Stimulated activated CD4-positive, alpha-beta T cell treated with anti-CD3 and anti-CD28 coated beads, Interleukin-4, amount 100 ng/mL, for 4 hours (primary cell): Measurements from ENCODE around the gene TAS2R8.
"Not testable (repeated sequence)": the region's sequence is repeated elsewhere in the genome, so short reads cannot be mapped to it uniquely, and the experiment has no call there.

Experiments used
- DNase-seq, 2 experiments: peaks; one replicate each; pipeline ENCODE4 v3.0.0-alpha.2; 2020

TAS2R8 gene

GRCh38 chr12:10807186-10807585 lies at the start of gene TAS2R8:
TAS2R8 (minus strand) TSS chr12:10807286; CDS start chr12:10806980, 306 bp downstream.
- no peak for DNase-seq

GRCh38 chr12:10855807-10856206 lies 48.7 kb upstream of the TAS2R8 start:
- no peak for DNase-seq

- DNase-seq, result no peak
These were observed 46.7 kb upstream of the TAS2R8 start for GRCh38 chr12:10853776-10854175.

GRCh38 chr12:10851243-10851858 lies 44.3 kb upstream of the TAS2R8 start:
- DNase-seq, result no peak

GRCh38 chr12:10849425-10849878 lies 42.4 kb upstream of the TAS2R8 start, which contains the start of gene PRR4:
PRR4 (minus strand) TSS chr12:10849475; CDS start chr12:10849437, 38 bp downstream.
- DNase-seq, result no peak

GRCh38 chr12:10847744-10848143 lies 40.7 kb upstream of the TAS2R8 start:
- DNase-seq, result no peak

- no peak for DNase-seq
These were observed 35.8 kb upstream of the TAS2R8 start for GRCh38 chr12:10842862-10843261.

GRCh38 chr12:10838461-10838860 lies 31.4 kb upstream of the TAS2R8 start:
- no peak for DNase-seq

GRCh38 chr12:10829994-10830393 lies 22.9 kb upstream of the TAS2R8 start:
- DNase-seq, result no peak

GRCh38 chr12:10826258-10826657 lies 19.2 kb upstream of the TAS2R8 start, which contains the start of gene TAS2R10:
TAS2R10 (minus strand) TSS chr12:10826358; CDS start chr12:10826269, 89 bp downstream.
- no peak for DNase-seq

GRCh38 chr12:10824957-10825356 lies 17.9 kb upstream of the TAS2R8 start:
- DNase-seq, result no peak

- no peak for DNase-seq
These were observed 4.9 kb upstream of the TAS2R8 start for GRCh38 chr12:10811883-10812536.

GRCh38 chr12:10810068-10810467 lies 3.0 kb upstream of the TAS2R8 start, which contains the start of gene TAS2R9:
TAS2R9 (minus strand) TSS chr12:10810168; CDS start chr12:10810075, 93 bp downstream.
- no peak for DNase-seq

GRCh38 chr12:10802587-10802986 lies 4.5 kb downstream of the TAS2R8 start, which contains the start of gene TAS2R7:
TAS2R7 (minus strand) TSS chr12:10802627; CDS start chr12:10802570, 57 bp downstream.
- no peak for DNase-seq

- DNase-seq, result no peak
These were observed 5.3 kb downstream of the TAS2R8 start for GRCh38 chr12:10801741-10802140.

- DNase-seq, result no peak
These were observed 12.9 kb downstream of the TAS2R8 start for GRCh38 chr12:10794222-10794621.

GRCh38 chr12:10791769-10792168 lies 15.3 kb downstream of the TAS2R8 start:
- not testable (repeated sequence) for DNase-seq

GRCh38 chr12:10783252-10783651 lies 23.8 kb downstream of the TAS2R8 start:
- no peak for DNase-seq

- DNase-seq, result no peak
These were observed 28.0 kb downstream of the TAS2R8 start for GRCh38 chr12:10779103-10779502.

GRCh38 chr12:10771132-10771733 lies 35.9 kb downstream of the TAS2R8 start:
- no peak for DNase-seq

GRCh38 chr12:10759657-10760056 lies 47.4 kb downstream of the TAS2R8 start:
- DNase-seq, result no peak

- no peak for DNase-seq
These were observed 50.9 kb downstream of the TAS2R8 start for GRCh38 chr12:10756194-10756593.
